NCI-H128 (cell line): ENCODE results near the gene NKAIN2.
"Not testable (repeated sequence)": the region's sequence is repeated elsewhere in the genome, so short reads cannot be mapped to it uniquely, and the experiment has no call there.

Experiments used
- DNase-seq: peaks from one replicate; lab custom pipeline; 2025; ENCODE audit not compliant: unreplicated experiment; lab: John Stamatoyannopoulos, UW

NKAIN2 gene

GRCh38 chr6:124294574-124295200 is 491.0 kb downstream of the NKAIN2 start:
- DNase-seq, result no peak

- DNase-seq, result no peak
These were observed 493.8 kb downstream of the NKAIN2 start for GRCh38 chr6:124297507-124297906.

GRCh38 chr6:124298730-124299129 is 495.1 kb downstream of the NKAIN2 start:
- DNase-seq, result no peak

GRCh38 chr6:124300907-124301306 is 497.2 kb downstream of the NKAIN2 start:
- not testable (repeated sequence) for DNase-seq

- no peak for DNase-seq
These were observed 500.3 kb downstream of the NKAIN2 start for GRCh38 chr6:124303971-124304370.

- no peak for DNase-seq
These were observed 506.5 kb downstream of the NKAIN2 start for GRCh38 chr6:124310139-124310538.

GRCh38 chr6:124319410-124319809 is 515.7 kb downstream of the NKAIN2 start:
- no peak for DNase-seq

- DNase-seq, result no peak
These were observed 520.6 kb downstream of the NKAIN2 start for GRCh38 chr6:124324237-124324636.

GRCh38 chr6:124330197-124330596 is 526.5 kb downstream of the NKAIN2 start:
- DNase-seq, result no peak

GRCh38 chr6:124334359-124334758 is 530.7 kb downstream of the NKAIN2 start:
- DNase-seq, result no peak

GRCh38 chr6:124339610-124340334 is 536.1 kb downstream of the NKAIN2 start:
- no peak for DNase-seq

- DNase-seq, result not testable (repeated sequence)
These were observed 544.7 kb downstream of the NKAIN2 start for GRCh38 chr6:124348339-124348738.

- no peak for DNase-seq
These were observed 551.5 kb downstream of the NKAIN2 start for GRCh38 chr6:124355146-124355545.

- DNase-seq, result no peak
These were observed 552.7 kb downstream of the NKAIN2 start for GRCh38 chr6:124356276-124356810.

- no peak for DNase-seq
These were observed 553.1 kb downstream of the NKAIN2 start for GRCh38 chr6:124356811-124357210.

GRCh38 chr6:124368131-124368530 is 564.5 kb downstream of the NKAIN2 start:
- no peak for DNase-seq

GRCh38 chr6:124371974-124372475 is 568.4 kb downstream of the NKAIN2 start:
- no peak for DNase-seq

- DNase-seq, result no peak
These were observed 569.7 kb downstream of the NKAIN2 start for GRCh38 chr6:124373386-124373785.

- DNase-seq, result no peak
These were observed 585.5 kb downstream of the NKAIN2 start for GRCh38 chr6:124389127-124389526.

GRCh38 chr6:124393536-124393935 is 589.9 kb downstream of the NKAIN2 start:
- no peak for DNase-seq

- no peak for DNase-seq
These were observed 592.7 kb downstream of the NKAIN2 start for GRCh38 chr6:124396361-124396760.
